Activated CD4-positive, alpha-beta T cell treated with anti-CD3 and anti-CD28 coated beads, Interleukin-2, amount 50 U/mL, for 24 hours (primary cell): ENCODE data around the gene MPND.

Experiments used
- DNase-seq, 2 donors: peaks; one replicate each; pipeline ENCODE4 v3.0.0-alpha.2; 2020; ENCODE audit warnings: low read depth in 1 of 2, low spot score in 1 of 2

MPND gene, protein sequence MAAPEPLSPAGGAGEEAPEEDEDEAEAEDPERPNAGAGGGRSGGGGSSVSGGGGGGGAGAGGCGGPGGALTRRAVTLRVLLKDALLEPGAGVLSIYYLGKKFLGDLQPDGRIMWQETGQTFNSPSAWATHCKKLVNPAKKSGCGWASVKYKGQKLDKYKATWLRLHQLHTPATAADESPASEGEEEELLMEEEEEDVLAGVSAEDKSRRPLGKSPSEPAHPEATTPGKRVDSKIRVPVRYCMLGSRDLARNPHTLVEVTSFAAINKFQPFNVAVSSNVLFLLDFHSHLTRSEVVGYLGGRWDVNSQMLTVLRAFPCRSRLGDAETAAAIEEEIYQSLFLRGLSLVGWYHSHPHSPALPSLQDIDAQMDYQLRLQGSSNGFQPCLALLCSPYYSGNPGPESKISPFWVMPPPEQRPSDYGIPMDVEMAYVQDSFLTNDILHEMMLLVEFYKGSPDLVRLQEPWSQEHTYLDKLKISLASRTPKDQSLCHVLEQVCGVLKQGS

DNA sequence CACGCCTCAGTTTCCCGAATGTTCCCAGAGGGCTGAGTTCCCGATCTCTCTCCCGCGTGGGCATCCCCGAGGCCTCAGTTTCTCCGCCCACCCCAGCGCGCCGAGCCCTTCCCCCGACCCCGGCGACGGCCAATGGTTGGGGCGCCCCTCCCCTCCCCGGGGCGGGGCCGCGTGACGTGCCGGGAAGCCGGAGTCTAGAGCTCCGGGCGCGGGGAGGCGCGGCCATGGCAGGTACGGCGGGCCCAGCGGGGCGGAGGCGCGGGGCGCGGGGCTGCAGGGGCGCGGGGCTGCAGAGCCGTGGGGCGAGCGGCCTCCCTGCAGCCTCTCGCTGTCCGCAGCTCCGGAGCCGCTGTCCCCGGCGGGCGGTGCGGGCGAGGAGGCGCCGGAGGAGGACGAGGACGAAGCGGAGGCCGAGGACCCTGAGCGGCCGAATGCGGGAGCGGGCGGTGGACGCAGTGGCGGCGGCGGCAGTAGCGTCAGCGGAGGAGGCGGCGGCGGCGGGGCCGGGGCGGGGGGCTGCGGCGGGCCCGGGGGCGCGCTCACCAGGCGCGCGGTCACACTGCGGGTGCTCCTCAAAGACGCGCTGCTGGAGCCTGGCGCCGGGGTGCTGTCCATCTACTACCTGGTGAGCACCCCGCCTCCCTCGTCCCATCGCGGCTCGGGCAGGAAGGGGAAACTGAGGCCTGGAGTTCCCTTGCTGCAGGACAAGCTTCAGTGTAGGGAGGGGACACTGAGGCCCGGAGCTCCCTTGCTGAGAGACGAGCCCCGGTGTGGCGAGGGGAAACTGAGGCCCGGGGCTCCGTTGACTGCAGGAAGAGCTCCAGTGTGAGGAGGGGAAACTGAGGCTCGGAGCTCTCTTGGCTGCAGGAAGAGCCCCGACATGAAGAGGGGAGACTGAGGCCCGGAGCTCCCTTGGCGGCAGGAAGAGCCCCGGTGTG, at the start of gene MPND:
Gene MPND, plus strand, starts transcription at position 193 of the 938 bp plus-strand sequence. Its CDS starts 32 bp downstream, at position 225.
- peak; percentile 91 for DNase-seq

DNA sequence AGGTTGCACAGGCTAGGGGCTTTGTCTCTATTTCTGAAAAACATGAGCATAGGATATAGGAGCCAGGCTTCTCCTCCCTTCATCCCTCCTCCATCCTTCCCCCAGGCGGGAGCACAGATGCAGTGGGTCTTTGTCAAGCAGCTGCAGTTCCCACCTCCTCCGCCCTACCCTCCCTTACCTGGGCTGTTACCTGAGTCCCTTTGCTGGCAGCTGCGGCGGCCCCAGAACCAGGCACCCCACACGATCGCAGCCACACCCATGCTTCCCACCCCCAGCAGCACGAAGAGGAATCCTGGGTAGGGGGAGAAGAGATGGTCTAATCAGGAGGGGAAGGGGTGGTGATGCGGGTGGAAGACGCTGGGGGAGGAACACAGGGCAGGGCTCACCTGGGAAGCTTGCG, 49.0 kb upstream of the MPND start:
- no peak for DNase-seq

DNA sequence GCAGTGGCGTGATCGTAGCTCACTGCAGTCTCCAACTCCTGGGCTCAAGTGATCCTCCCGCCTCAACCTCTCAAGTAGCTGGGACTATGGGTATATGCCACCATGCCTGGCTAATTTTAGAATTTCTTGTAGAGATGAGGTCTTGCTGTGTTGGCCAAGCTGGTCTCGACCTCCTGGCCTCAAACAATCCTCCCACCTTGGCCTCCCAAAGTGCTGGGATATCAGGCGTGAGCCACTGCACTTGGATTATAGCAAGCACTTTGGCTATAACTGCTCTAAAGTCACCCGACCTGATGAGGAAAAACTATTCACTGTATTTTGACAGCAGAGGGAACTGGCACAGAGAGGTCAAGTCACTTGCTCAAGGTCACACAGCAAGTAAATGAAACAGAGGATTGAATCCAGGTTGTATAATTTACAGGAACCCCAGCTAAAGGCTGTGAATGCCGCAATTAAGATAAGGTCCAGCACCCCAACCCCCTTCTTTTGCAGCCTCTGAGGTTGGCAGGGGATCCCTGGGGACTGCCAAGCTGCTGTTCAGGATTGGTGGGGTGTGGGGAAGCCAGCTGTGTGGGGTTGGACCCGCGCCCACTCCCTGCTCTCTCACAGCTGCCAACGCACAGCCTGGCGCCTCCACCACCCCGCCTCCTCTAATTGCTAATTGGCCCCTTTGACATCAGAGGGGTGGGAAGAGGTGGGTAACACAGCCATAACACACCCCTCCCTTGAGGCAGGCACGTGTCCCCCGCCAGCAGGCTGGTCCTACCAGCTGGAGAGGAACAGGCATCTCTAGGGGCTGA, 47.2 kb upstream of the MPND start:
- no peak for DNase-seq

DNA sequence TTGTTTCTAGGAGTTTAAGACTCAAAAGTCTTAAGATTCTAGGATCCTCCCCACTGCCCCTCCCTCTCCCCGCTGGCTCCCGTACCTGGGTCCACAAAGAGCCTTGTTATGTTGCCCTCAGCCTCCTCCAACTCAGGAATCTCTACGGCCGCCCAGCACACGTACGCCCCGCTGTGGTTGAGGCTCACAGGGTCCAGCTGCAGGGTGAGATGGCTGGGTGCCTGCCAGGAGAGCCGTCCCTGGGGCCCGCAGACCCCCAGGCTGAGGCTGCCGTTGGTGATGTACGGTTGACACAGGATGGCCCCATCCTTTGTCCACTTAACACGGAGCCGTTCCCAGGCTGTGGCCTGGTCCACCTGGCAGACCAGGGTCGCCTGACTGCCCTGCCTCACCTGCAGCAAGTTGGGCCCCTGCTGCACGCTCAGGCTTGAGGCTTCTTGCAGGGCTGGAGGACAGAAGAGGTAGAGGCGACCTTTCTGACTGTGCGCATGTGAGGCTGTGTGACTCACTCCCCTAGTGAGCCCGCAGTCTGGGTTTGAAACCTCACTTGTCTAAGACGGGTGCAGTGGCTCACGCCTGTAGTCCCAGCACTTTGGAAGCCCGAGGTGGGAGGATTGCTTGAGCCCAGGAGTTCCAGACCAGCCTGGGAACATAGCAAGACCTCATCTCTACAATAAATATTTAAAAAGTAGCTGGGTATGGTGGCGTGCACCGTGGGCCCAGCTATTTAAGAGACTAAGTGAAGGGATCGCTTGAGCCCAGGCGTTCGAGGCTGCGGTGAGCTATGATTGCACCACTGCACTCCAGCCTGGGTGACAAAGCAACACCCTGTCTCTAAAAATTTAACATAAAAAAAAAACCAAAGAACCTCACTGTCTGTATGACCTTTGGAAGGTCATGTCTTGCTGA, 45.2 kb upstream of the MPND start:
- peak in 1 of 2 donors; percentile 33 for DNase-seq

DNA sequence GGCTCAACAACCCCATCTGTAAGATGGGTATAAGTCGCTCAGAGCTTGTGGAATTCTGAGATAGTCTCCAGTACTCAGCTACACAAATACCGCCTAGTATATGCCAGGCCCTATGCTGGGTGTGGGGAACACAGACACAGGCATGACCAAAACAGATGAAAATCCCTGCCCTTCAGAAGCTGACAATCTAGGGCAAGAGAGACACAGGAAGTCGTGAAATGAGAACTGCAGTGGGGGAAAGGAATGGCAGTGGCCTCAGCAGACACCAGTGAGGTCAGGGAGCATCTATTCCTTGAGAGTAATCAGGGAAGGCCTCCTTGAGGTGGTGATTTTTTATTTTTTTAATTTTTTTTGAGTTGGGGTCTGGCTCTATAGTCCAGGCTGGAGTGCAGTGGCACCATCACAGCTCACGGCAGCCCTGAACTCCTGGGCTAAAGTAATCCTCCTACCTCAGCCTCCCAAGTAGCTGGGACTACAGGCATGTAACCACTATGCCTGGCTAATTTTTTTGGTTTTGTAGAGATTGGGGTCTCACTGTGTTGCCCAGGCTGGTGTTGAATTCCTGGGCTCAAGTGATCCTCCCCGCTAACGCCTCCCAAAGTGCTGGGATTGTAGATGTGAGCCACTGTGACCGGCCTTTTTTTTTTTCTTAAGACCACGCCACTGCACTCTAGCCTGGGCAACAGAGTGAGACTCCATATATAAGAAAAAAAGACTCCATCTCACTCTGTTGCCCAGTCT, 44.4 kb upstream of the MPND start:
- DNase-seq: no peak

DNA sequence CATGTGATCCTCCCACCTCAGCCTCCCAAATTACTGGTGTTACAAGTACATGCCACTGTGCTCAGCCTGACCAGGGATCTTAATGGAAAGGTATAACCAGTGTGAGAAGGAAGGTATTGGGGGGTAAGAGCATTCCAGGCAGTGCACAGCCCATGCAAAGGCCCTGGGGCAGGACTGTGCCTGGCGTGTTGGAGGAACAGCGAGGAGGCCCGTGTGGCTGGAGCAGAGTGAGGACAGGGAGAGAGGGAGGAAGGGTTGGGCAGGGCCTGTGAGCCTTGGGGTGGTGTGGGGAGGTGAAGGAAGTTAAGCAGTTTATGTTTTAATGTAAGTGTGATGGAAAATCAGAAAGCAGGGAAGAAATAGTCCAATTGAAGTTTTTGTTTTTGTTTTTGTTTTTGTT, 42.8 kb upstream of the MPND start:
- DNase-seq: no peak

DNA sequence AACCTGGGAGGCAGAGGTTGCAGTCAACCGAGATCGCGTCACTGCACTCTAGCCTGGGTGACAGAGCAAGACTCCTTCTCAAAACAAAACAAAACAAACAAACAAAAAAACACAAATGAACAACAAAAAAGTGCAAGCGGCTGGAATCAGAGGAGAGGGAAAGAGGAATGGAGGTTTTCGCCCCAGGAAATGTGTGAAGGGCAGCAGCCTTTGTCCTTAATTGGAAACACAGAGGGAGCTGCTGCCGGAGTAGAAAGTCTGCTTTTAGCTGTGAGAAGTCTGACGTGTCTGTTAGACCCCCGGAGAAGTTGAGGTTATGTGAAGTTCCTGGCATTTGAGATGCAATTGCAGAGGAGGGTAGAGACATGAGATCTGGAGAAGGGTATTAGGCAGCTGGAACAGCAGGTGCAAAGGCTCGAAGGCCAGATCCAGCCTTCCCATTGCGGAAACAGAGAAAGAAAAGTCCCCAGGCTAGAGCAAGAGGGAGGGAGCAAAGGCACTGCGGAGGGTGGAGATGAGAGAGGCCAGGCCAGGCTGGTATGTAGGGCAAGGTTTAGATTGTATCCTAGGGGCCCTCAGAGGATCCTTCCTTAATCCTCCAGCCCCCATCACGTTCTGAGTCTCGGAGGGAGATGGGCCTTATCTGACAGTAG, 41.6 kb upstream of the MPND start:
- DNase-seq: no peak

DNA sequence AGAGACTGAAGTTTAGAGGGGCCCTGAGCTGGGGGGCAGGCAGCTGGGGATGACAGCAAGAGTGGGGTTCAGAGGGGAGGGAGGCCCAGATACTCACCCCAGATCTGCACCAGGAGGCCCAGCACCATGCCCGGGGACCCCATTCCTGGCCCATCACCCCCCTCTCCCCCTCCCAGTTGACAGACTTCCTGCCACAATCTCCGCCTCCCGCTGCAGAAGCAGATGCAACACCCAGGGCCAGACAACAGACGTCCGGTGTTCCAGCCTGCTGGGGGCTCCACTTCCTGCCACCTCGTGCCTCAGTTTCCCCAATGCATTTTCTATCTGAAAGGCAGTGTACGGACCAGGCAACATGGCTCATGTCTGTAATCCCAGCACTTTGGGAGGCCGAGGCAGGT, 41.1 kb upstream of the MPND start, which contains the start of gene TMIGD2:
Gene TMIGD2, minus strand, starts transcription at position 147 of the 398 bp plus-strand sequence. Its CDS starts 4 bp downstream, at position 143.
- DNase-seq: no peak

DNA sequence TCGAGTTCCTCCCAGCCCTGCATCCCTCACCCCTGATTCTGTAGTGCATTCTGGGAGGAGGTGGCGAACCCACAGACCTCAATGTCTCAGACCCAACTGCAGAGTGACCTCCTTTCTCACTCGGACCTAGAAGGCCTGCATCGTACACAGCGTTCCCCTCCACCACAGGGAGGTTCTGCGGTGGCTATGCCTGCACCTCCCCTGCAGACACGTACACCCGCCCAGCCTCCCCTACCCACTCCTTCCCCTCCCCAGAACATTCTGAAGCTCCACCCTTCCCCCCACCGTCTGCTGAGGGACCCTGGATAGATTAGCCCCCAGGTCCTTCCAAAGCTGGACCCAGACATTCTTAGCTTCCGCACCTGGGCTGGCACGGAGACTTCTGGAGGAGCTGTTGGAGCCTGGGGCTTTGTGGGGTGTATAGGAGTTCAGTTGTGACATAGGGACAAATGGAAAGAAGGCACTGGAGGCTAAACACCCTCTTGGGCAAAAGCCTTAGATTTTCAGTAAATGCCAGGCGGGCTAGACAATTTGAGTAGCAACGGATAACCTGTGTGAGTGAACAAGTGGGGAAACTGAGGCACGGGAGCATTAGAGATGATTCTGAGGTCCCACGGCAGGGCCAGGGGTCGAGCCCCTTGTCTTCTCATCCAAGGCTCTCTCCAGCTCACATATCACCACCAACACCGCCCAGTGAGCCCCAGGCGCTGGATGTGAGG, 39.4 kb upstream of the MPND start:
- DNase-seq: no peak

DNA sequence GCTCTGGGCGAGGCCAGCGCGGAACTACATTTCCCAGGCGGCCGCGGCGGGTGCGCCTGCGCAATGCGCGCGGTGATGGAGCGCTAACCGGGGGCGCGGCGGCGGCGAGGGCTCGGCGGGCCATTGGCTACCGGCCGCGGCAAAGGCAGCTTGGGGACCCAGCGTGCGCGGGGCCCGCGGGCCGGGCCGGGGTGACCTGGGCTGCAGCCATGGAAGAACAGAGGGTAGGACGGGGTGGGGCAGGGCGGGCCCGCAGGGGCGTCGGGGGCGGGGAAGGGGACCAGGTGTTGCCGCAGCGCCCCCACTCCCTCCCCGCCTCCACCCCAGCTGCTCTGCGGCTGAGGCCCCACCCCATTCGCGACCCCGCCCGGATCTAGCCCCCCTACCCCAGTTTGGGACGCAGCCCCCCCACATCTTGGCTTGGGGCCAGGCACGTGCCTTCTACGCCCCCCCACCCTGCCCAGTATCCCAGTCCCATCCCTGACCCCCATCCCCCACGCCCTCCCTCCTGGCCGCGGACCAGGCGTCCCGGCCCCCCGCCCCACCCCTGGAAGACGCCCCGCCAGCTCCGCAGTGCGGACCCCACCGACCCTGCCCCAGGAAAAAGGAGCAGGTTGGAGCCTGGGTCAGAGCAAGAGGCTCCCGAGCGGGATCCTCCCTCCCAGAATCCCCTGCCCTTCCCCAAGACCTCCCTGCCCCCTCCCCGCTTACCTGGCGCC, 38.7 kb upstream of the MPND start, which contains the start of gene FSD1:
Gene FSD1, plus strand, starts transcription at position 61 of the 719 bp plus-strand sequence. Its CDS starts 149 bp downstream, at position 210.
- peak; percentile 48 to 60 for DNase-seq

DNA sequence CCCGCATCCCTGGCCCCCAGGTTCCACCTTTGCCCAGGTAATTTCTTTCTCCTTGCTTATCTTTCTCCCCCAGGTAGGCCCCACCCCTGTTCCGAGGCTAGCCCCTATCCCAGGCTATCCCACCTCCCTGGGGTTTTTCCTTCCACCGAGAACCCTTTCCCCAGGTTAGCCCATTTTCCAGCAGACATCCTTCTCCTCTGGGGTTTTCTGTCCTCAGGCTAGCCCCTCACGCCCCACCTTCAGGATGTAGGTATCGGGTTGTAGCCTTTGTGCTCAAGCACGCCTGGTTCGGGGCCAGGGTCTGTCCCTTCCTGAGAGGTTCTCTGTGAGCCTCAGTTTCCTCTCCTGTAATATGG, 38.1 kb upstream of the MPND start:
- no peak for DNase-seq

DNA sequence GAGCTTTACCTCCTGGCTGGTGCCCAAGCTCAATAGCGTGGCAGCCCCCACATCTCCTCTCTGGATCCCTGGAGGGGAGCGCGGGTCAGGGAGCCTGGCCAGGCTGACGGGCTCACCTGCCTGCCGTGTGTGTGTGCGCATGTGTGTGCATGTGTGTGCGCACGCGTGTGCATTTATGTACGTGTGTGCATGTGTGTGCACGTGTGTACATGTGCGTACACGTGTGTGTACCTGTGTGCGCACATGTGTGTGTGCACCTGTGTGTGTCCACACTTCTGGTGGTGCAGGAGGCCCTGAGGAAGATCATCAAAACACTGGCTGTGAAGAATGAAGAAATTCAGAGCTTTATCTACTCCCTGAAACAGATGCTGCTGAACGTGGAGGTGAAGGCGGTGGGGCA, 37.7 kb upstream of the MPND start:
- no peak for DNase-seq

DNA sequence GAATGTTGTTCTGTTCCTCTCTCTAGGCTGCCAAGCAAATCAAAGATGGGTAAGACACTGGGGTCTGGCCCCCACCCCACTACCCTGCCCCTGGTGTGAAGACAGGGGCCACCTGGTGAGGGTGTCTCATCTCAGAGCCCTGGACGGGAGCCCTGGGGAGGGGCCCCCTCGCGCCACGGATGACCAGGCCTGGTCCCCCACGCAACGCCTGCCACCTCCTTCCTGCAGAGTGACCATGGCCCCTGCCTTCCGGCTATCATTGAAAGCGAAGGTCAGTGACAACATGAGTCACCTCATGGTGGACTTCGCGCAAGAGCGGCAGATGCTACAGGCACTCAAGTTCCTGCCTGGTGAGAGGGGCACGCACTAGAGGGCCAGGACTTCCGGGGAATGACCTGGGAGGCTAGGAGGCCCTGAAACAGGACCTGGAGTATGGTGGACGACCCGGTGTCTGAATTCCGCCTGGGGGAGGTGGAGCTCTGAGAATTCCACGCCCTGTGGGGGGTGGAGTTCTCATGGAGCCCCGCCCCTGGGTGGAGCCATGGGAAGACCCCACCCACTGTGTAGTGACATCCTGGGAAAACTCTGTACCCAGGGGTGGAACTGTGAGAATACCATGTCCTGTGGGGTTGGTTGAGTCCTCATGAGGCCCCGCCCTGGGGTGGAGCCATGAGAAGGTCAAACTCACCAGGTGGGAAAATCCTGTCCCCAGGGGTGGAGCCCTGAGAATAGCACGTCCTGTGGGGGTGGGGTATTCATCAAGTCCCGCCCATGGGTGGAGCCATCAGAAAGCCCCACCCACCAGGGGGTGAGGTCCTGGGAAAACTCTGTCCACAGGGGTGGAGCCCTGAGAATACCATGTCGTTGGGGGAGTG, 32.9 kb upstream of the MPND start:
- no peak for DNase-seq

DNA sequence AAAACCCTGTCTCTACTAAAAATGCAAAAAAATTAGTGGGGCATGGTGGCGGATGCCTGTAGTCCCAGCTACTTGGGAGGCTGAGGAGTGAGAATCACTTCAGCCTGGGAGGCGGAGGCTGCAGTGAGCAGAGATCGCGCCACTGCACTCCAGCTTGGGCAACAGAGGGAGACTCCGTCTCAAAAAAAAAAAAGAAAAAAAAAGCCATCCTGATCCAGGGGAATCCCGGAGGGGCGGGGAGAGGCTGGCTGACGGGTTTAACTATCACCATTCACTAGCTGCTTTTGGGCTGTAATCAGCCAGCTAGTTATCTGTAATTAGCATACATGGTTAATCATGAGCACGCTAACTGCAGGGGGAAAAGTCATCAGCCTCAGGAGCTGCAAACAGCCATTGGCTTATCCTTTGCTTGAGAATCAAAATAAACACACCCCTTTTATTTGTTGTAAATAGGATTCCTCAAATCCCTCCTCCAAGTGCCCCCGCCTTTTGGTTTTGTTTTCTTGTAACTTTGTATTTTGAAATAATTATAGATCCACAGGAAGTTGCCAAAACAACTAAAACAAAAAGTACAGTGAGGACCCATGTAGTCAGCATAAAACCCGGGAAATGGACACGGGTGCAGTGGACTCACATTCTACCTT, 29.4 kb upstream of the MPND start:
- no peak for DNase-seq

DNA sequence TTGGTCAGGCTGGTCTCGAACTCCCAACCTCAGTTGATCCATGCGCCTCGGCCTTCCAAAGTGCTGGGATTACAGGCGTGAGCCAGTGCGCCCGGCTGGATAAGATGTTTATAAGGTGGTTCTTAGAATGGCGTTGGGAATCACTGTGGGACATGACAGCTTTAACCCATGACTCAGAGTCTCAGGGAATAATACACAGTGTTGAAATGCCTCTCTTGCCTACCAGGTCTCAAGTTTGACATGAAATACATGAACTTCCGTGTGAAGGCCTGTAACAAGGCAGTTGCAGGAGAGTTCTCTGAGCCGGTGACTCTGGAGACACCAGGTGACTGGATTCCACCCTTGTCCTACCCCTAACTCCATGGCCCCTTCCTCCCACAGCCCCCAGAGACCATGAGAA, 26.4 kb upstream of the MPND start:
- DNase-seq: no peak

DNA sequence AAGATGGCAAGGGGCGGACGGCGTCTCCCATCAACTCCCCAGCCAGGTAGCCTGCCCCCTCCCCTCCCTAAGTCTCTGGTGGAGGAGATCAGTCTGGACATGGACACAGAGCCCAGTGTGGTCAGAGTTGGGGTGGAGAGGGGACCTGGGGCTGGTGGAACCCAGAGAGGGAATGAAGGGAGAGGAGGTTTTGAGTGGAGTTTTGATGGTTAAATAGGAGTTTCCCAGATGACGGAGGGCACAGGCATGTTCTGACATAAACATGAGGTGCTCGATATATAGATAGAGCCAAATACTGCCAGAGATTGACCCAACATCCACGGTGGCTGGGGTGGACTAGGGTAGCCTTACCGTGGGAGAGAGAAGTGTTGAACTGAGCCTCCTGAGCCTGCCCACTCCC, 24.9 kb upstream of the MPND start:
- DNase-seq: no peak
